ENCODE measurements around the gene ANK2.

The ANK2 gene

GRCh38 chr4:113116414-113117357, 67.2 kb downstream of the ANK2 start:
- H3K4me3 ChIP-seq (ENCODE audit: low read depth, low read length), result no peak overlapping the region
- no peak for TF ChIP-seq CTCF (IDR thresholded peaks at IDR 0.05; ENCODE audit: borderline replicate concordance, insufficient read depth, low read depth, low read length)

GRCh38 chr4:113117358-113117702, 67.9 kb downstream of the ANK2 start:
- no peak overlapping the region for H3K4me3 ChIP-seq (ENCODE audit: low read depth, low read length)
- TF ChIP-seq CTCF (IDR thresholded peaks at IDR 0.05; ENCODE audit: borderline replicate concordance, insufficient read depth, low read depth, low read length), result no peak

DNA sequence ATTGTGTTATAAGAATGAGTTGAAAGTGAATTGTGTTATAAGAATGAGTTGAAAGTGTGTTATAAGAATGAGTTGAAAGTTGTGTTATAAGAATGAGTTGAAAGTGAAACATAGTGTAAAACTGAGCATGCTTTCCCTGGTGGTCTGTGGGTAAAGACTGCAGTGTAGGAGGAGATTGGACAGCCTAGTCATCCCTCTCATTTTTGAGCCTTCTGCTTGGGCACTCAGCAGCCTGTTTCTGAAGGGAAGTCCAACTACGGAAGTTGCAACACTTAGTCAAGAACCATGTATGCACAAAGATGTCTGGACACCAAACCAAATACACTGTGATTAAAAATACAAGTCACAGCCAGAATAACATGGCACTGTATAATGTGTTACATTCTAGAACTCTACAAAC, 72.6 kb downstream of the ANK2 start:
- no peak overlapping the region for H3K4me3 ChIP-seq (ENCODE audit: low read depth, low read length)
- TF ChIP-seq CTCF (IDR thresholded peaks at IDR 0.05; ENCODE audit: borderline replicate concordance, insufficient read depth, low read depth, low read length), result no peak

DNA sequence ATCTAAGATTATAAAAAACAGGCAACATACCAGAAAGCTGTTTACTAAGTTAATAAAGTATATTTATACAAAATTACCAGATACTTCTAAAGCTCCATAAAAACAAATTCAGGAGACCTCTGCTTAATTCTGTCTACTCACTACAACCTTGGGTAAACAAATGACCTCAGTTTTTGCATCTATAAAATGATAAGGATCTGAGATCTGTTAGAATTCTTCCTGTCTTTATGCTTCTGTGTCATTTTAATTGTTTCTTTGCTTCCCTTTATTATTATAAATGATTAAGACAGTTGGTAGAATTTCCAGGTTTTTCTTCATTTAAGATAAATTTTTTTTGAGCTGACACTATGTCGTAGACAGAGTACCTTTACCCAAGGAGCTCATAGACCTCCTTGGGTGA, 76.0 kb downstream of the ANK2 start:
- TF ChIP-seq CTCF (IDR thresholded peaks at IDR 0.05; ENCODE audit: borderline replicate concordance, insufficient read depth, low read depth, low read length), result no peak
- no peak overlapping the region for H3K4me3 ChIP-seq (ENCODE audit: low read depth, low read length)

GRCh38 chr4:113131136-113131535, 81.7 kb downstream of the ANK2 start:
- H3K4me3 ChIP-seq (ENCODE audit: low read depth, low read length), result no peak overlapping the region
- no peak for TF ChIP-seq CTCF (IDR thresholded peaks at IDR 0.05; ENCODE audit: borderline replicate concordance, insufficient read depth, low read depth, low read length)

GRCh38 chr4:113131621-113132020, 82.2 kb downstream of the ANK2 start:
- TF ChIP-seq CTCF (IDR thresholded peaks at IDR 0.05; ENCODE audit: borderline replicate concordance, insufficient read depth, low read depth, low read length), result no peak
- H3K4me3 ChIP-seq (ENCODE audit: low read depth, low read length), result no peak overlapping the region

- H3K4me3 ChIP-seq (ENCODE audit: low read depth, low read length), result no peak overlapping the region
- TF ChIP-seq CTCF (IDR thresholded peaks at IDR 0.05; ENCODE audit: borderline replicate concordance, insufficient read depth, low read depth, low read length), result no peak
Observed at GRCh38 chr4:113141901-113142346, 92.5 kb downstream of the ANK2 start.
